ENCODE results near the gene SLC25A36.

Gene SLC25A36

GRCh38 chr3:140914384-140914945, 27.2 kb upstream of the SLC25A36 start:
- no peaks in the 10 kb centered on the region for H3K36me3 ChIP-seq (ENCODE audit: control insufficient read depth, insufficient read depth, low read length)
- H3K27me3 ChIP-seq (ENCODE audit: control insufficient read depth, insufficient read depth, low read length): no peaks in the 10 kb centered on the region
- H3K4me3 ChIP-seq (ENCODE audit: low read length): no peak overlapping the region
- no peaks in the 10 kb centered on the region for H3K9me3 ChIP-seq (ENCODE audit: control insufficient read depth, low read length)
- no peaks in the 10 kb centered on the region for H3K4me1 ChIP-seq (ENCODE audit: control insufficient read depth, insufficient read depth, low read length)
- H3K9ac ChIP-seq (ENCODE audit: low read length): no peak overlapping the region

- Histone ChIP-seq H3K4me1 (ENCODE audit: control insufficient read depth, insufficient read depth, low read length) (no peaks in the 10 kb centered on the region), H3K9ac (ENCODE audit: low read length) (no peak overlapping the region), H3K27me3 (ENCODE audit: control insufficient read depth, insufficient read depth, low read length) (no peaks in the 10 kb centered on the region), H3K4me3 (ENCODE audit: low read length) (no peak overlapping the region), H3K9me3 (ENCODE audit: control insufficient read depth, low read length) (no peaks in the 10 kb centered on the region), H3K36me3 (ENCODE audit: control insufficient read depth, insufficient read depth, low read length) (no peaks in the 10 kb centered on the region)
Observed at GRCh38 chr3:140916603-140917002, 25.0 kb upstream of the SLC25A36 start.

DNA sequence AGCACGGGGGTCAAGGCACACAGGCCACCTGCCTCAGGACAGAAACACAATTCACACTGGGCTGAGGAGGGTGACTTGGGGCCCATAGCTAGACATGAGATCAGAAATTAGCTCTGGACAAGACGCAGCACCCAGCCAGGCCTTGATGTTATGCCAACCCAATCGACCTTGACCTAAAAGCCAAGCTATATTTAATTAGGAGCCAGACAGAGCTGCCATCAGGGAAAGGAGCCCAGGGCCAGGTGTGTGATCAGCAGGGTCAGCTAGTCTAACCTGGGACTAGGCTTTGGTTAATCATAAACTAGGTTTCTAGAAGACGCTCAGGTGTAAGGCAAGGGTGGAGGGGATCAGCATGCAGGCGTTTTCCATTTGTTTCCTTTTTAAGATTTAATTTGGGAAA, 23.9 kb upstream of the SLC25A36 start:
- Histone ChIP-seq H3K9ac (ENCODE audit: low read length) (no peak overlapping the region), H3K4me3 (ENCODE audit: low read length) (no peak overlapping the region), H3K9me3 (ENCODE audit: control insufficient read depth, low read length) (no peaks in the 10 kb centered on the region), H3K36me3 (ENCODE audit: control insufficient read depth, insufficient read depth, low read length) (no peaks in the 10 kb centered on the region), H3K4me1 (ENCODE audit: control insufficient read depth, insufficient read depth, low read length) (no peaks in the 10 kb centered on the region), H3K27me3 (ENCODE audit: control insufficient read depth, insufficient read depth, low read length) (no peaks in the 10 kb centered on the region)

GRCh38 chr3:140920029-140920428, 21.6 kb upstream of the SLC25A36 start:
- no peaks in the 10 kb centered on the region for H3K36me3 ChIP-seq (ENCODE audit: control insufficient read depth, insufficient read depth, low read length)
- H3K27me3 ChIP-seq (ENCODE audit: control insufficient read depth, insufficient read depth, low read length): no peaks in the 10 kb centered on the region
- H3K9me3 ChIP-seq (ENCODE audit: control insufficient read depth, low read length): no peaks in the 10 kb centered on the region
- no peaks in the 10 kb centered on the region for H3K4me1 ChIP-seq (ENCODE audit: control insufficient read depth, insufficient read depth, low read length)
- no peak overlapping the region for H3K9ac ChIP-seq (ENCODE audit: low read length)
- H3K4me3 ChIP-seq (ENCODE audit: low read length): no peak overlapping the region

DNA sequence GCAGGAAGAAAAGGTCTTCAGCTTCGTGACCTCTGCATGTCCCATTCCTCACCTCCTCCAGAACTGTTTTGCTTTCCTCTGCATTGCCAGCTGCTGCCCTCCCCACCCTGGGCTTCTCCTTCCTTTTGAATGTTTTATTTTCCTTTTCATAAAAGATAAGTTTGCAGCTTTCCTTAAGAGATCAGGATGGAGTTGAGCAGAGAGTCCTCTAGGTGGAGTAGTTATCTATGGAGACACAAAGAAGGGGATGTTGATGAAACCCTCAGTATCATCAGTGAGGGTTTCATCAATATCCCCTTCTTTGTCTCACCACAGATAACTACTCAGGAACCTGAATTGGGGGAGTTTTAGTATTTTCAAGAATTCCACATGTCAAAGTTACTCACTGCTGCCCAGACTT, 19.0 kb upstream of the SLC25A36 start:
- no peak overlapping the region for H3K4me3 ChIP-seq (ENCODE audit: low read length)
- no peak overlapping the region for H3K9ac ChIP-seq (ENCODE audit: low read length)
- no peaks in the 10 kb centered on the region for H3K4me1 ChIP-seq (ENCODE audit: control insufficient read depth, insufficient read depth, low read length)
- H3K36me3 ChIP-seq (ENCODE audit: control insufficient read depth, insufficient read depth, low read length): no peaks in the 10 kb centered on the region
- no peaks in the 10 kb centered on the region for H3K9me3 ChIP-seq (ENCODE audit: control insufficient read depth, low read length)
- H3K27me3 ChIP-seq (ENCODE audit: control insufficient read depth, insufficient read depth, low read length): no peaks in the 10 kb centered on the region

GRCh38 chr3:140924097-140924873, 17.4 kb upstream of the SLC25A36 start:
- no peak overlapping the region for H3K9ac ChIP-seq (ENCODE audit: low read length)
- no peaks in the 10 kb centered on the region for H3K27me3 ChIP-seq (ENCODE audit: control insufficient read depth, insufficient read depth, low read length)
- no peak overlapping the region for H3K4me3 ChIP-seq (ENCODE audit: low read length)
- no peaks in the 10 kb centered on the region for H3K4me1 ChIP-seq (ENCODE audit: control insufficient read depth, insufficient read depth, low read length)
- no peaks in the 10 kb centered on the region for H3K9me3 ChIP-seq (ENCODE audit: control insufficient read depth, low read length)
- H3K36me3 ChIP-seq (ENCODE audit: control insufficient read depth, insufficient read depth, low read length): no peaks in the 10 kb centered on the region

DNA sequence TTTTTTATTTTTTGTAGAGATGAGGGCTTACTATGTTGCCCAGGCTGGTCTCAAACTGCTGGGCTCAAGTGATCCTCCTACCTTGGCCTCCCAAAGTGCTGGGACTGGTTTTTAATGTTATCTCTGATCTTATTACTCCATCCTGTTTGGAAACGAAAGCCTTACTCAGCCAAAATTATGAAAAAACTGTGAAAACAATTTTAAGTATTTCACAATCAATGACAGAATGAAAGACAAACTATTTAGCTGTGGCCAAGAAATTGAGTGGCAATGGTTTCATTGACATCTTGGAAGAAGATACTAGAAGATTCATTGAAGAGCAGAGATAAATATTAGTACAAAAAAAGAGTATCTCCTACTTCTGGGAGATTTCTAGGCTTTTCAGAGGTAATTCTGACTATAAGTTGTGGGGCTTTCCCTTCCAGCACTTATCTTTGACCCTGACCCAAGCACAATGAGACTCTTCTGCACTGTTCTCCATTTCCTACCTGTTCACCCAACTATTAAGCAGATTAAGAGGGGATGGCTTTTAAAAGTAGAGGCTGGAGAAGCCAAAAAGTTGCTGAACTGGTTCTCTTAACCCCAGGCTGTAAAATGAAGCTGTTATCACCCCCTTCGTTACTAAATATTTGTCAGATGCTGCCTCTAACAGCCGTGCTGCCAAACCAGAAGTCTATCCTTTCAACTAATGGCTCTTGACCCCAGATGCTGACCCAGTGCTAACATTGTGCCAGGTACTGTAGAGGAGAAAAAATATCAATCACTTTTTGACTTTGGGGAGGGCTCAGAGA, 14.2 kb upstream of the SLC25A36 start:
- Histone ChIP-seq H3K36me3 (ENCODE audit: control insufficient read depth, insufficient read depth, low read length) (no peaks in the 10 kb centered on the region), H3K4me3 (ENCODE audit: low read length) (no peak overlapping the region), H3K4me1 (ENCODE audit: control insufficient read depth, insufficient read depth, low read length) (no peaks in the 10 kb centered on the region), H3K9ac (ENCODE audit: low read length) (no peak overlapping the region), H3K9me3 (ENCODE audit: control insufficient read depth, low read length) (no peaks in the 10 kb centered on the region), H3K27me3 (ENCODE audit: control insufficient read depth, insufficient read depth, low read length) (no peaks in the 10 kb centered on the region)

- Histone ChIP-seq H3K36me3 (ENCODE audit: control insufficient read depth, insufficient read depth, low read length) (no peaks in the 10 kb centered on the region), H3K4me1 (ENCODE audit: control insufficient read depth, insufficient read depth, low read length) (no peaks in the 10 kb centered on the region), H3K4me3 (ENCODE audit: low read length) (no peak overlapping the region), H3K27me3 (ENCODE audit: control insufficient read depth, insufficient read depth, low read length) (no peaks in the 10 kb centered on the region), H3K9ac (ENCODE audit: low read length) (no peak overlapping the region), H3K9me3 (ENCODE audit: control insufficient read depth, low read length) (no peaks in the 10 kb centered on the region)
Observed at GRCh38 chr3:140929446-140929845, 12.2 kb upstream of the SLC25A36 start.

DNA sequence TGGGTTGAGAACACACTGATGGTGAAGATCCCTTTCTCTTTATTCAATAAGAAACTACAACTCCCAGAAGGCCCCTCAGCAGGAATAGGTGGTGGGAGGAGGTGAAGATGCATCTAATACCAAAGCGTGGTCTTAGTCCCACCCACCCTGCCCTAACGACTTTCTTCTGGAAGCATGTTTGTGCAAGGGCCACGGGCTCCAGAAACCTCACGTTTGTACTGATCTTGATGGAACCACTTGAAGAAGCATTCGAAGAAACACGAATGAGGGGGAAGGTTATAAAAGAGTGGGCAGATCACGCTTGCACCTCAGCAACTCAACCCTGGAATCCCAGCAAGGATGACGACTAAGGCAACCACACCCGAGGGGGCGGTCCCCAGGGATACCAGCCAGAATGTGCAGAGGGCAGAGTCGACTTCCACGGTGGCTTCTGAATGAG, 10.6 kb upstream of the SLC25A36 start:
- Histone ChIP-seq H3K9ac (ENCODE audit: low read length) (no peak overlapping the region), H3K9me3 (ENCODE audit: control insufficient read depth, low read length) (no peaks in the 10 kb centered on the region), H3K4me3 (ENCODE audit: low read length) (no peak overlapping the region), H3K4me1 (ENCODE audit: control insufficient read depth, insufficient read depth, low read length) (no peaks in the 10 kb centered on the region), H3K27me3 (ENCODE audit: control insufficient read depth, insufficient read depth, low read length) (no peaks in the 10 kb centered on the region), H3K36me3 (ENCODE audit: control insufficient read depth, insufficient read depth, low read length) (no peaks in the 10 kb centered on the region)

DNA sequence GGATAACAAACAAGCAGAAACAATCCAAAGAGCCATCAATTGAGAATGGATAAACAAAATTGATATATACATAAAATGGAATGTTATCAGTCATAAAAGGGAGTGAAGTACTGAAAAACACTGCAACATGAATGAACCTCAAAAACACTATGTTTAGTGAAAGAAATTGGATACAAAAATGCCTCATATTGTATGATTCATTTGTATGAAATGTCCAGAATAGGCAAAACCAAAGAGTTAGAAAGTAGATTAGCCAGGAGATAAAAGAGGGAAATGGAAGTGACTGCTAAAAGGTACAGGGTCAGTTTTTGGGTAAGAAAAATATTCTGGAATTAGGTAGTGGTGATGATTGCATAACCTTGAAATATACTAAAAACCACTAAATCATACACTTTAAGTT, 9.8 kb upstream of the SLC25A36 start:
- Histone ChIP-seq H3K4me1 (ENCODE audit: control insufficient read depth, insufficient read depth, low read length) (no peaks in the 10 kb centered on the region), H3K4me3 (ENCODE audit: low read length) (no peak overlapping the region), H3K9ac (ENCODE audit: low read length) (no peak overlapping the region), H3K27me3 (ENCODE audit: control insufficient read depth, insufficient read depth, low read length) (no peaks in the 10 kb centered on the region), H3K9me3 (ENCODE audit: control insufficient read depth, low read length) (no peaks in the 10 kb centered on the region), H3K36me3 (ENCODE audit: control insufficient read depth, insufficient read depth, low read length) (no peaks in the 10 kb centered on the region)

- no peaks in the 10 kb centered on the region for H3K27me3 ChIP-seq (ENCODE audit: control insufficient read depth, insufficient read depth, low read length)
- H3K4me1 ChIP-seq (ENCODE audit: control insufficient read depth, insufficient read depth, low read length): no peaks in the 10 kb centered on the region
- no peak overlapping the region for H3K9ac ChIP-seq (ENCODE audit: low read length)
- no peaks in the 10 kb centered on the region for H3K9me3 ChIP-seq (ENCODE audit: control insufficient read depth, low read length)
- no peaks in the 10 kb centered on the region for H3K36me3 ChIP-seq (ENCODE audit: control insufficient read depth, insufficient read depth, low read length)
- H3K4me3 ChIP-seq (ENCODE audit: low read length): no peak overlapping the region
Observed at GRCh38 chr3:140933109-140933508, 8.5 kb upstream of the SLC25A36 start.

DNA sequence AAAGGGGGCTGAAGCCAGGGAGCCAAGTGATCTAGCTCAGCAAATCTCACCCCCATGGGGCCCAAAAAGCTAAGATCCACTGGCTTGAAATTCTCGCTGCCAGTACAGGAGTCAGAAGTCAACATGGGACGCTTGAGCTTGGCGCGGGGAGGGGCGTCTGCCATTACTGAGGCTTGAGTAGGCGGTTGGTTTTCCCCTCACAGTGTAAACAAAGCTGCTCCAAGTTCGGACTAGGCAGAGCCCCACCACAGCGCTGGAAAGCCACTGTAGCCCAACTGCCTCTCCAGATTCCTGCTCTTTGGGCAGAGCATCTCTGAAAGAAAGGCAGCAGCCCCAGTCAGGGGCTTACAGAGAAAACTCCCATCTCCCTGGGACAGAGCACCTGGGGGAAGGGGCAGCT, 8.1 kb upstream of the SLC25A36 start:
- Histone ChIP-seq H3K4me3 (ENCODE audit: low read length) (no peak overlapping the region), H3K36me3 (ENCODE audit: control insufficient read depth, insufficient read depth, low read length) (no peaks in the 10 kb centered on the region), H3K4me1 (ENCODE audit: control insufficient read depth, insufficient read depth, low read length) (no peaks in the 10 kb centered on the region), H3K27me3 (ENCODE audit: control insufficient read depth, insufficient read depth, low read length) (no peaks in the 10 kb centered on the region), H3K9me3 (ENCODE audit: control insufficient read depth, low read length) (no peaks in the 10 kb centered on the region), H3K9ac (ENCODE audit: low read length) (no peak overlapping the region)

All from mucosa of stomach (tissue), 1 donor.